CD4-positive, alpha-beta T cell treated with Interleukin-15 for 4 hours (primary cell): ENCODE data around the gene HSD17B8.

ENCODE experiments used
- DNase-seq: peaks from one replicate; pipeline ENCODE4 v3.0.0-alpha.2; 2020; ENCODE audit warnings: low spot score

The HSD17B8 gene

GRCh38 chr6:33171016-33171879 is 33.2 kb upstream of the HSD17B8 start:
- no peak for DNase-seq

- no peak for DNase-seq
These were observed 32.4 kb upstream of the HSD17B8 start for GRCh38 chr6:33171880-33172687.

DNA sequence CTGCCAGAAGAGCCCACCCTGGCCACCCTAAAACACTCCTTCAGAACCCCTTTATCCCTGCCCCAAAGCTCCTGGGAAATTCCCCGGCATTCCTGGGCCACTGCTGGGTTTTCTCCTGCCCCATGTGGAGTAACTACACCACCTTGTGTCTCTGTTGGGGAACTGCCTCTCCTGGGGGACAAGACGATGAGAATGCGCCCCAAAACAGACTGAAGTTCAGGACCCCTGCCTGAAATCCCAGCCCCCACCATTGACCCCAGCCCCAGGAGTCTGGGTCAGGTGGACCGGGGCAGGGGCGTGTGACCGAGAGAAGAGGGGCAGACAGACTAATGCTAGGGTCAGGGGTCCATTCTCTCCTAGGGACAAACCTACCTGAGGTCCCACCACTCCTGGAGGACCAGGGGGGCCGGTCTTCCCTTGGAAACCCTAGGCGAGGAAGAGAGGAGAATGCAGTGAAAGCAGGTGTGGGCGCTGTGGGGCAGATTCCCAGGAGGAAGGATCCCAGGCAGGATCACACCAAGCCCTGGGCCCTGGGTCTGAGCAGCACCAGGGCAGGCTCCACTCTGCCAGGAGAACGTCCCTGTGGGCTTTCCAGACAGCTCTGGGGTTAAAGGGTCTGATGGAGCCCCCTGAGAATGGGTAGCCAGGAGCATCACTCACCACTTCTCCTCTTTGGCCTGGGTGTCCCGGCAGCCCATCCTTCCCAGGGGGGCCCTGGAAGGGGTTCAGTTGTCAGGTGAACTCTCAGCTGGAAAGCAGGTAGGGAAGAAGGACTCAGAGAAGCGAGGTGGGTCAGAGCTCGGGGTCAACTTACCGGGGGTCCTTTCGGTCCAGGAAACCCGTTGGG is 31.5 kb upstream of the HSD17B8 start:
- DNase-seq, result no peak

DNA sequence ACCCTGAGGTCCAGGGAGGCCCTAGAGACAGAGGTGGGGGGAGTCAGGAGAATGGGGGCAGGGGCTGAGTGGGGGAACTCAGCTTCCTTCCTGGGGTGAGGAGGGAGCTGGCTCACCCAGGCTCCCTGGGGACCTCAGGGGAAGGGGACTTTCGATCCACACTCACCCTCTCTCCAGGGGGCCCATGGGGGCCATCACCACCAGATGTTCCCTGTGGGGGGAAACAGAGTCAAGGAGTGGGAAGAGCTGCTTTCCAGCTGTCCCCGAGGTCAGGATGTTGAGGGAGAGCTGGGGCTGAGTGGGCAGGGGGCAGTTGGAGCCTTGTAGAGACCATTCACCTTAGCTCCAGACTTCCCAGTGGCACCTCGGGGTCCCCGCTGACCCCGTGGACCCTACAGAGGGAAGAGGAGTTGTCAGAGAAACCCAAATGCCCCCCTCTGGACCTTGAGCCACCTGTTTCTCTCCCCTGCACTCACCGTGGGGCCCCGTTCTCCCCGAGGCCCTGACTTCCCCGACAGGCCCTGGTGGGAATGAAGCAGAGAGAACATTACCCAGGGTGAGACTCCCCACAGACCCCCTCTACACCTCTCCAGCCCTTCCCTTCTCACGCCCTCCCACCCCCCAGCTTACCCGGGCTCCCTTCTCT is 30.8 kb upstream of the HSD17B8 start:
- no peak for DNase-seq

- DNase-seq, result no peak
These were observed 29.7 kb upstream of the HSD17B8 start for GRCh38 chr6:33174784-33175183.

GRCh38 chr6:33175436-33176069 is 28.9 kb upstream of the HSD17B8 start:
- no peak for DNase-seq

DNA sequence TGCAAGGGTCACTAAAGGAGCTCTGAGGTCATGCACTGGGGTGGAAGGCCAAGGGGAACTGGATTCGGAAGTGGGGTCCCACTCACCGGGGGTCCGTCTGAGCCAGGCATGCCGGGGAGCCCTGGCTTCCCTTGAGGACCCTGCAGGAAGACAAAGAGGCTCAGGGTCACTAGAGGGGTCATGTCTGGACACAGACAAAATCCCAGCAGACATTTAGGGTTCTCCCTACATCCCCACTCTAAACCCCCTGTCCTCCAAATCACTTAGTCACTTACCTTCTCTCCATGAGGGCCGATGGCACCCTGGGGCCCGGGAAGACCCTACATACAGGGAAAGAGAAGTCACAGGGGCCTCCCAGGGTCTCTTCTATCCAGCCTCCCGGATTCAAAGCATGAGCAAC is 27.5 kb upstream of the HSD17B8 start:
- DNase-seq, result no peak

DNA sequence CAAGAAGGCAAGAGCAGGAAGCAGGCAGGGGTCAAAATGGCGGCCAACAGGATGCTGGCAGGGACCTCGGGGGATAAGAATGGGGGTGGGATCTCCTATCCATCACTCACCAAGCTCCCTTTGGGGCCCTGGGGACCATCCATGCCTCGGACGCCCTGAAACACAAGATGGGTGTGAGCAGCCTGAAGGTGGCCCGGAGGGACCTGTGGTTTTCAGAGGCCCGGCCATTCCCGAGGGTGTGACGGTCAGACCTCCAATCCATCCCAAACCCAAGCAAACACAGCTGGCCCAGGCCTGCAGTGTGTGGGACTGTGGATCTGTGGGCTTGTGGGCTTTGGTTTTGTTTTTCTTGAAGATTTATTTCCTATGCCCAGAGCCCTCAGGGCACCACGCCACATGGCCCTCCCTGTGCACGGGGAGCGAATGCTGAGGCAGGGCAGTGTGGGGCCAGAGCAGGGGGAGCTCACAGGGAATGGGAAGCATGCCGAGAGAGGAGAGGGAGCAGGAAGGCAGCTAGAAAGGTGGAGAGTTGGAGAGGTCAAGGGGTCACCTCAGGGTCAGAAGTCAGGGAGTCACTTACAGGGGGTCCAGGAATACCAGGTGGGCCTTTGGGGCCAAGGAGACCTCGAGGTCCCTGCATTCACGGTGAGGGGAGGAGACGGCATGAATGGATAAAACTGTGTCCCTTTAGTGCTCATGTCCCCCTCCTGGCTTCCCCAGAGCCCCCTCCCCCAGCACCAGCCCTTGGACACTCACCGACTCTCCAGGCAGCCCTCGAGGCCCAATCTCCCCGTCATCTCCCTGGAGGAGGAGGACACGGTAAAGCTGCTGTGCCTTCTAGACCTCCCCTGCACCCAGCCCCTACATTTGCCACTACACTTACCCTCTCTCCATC is 26.7 kb upstream of the HSD17B8 start:
- no peak for DNase-seq

DNA sequence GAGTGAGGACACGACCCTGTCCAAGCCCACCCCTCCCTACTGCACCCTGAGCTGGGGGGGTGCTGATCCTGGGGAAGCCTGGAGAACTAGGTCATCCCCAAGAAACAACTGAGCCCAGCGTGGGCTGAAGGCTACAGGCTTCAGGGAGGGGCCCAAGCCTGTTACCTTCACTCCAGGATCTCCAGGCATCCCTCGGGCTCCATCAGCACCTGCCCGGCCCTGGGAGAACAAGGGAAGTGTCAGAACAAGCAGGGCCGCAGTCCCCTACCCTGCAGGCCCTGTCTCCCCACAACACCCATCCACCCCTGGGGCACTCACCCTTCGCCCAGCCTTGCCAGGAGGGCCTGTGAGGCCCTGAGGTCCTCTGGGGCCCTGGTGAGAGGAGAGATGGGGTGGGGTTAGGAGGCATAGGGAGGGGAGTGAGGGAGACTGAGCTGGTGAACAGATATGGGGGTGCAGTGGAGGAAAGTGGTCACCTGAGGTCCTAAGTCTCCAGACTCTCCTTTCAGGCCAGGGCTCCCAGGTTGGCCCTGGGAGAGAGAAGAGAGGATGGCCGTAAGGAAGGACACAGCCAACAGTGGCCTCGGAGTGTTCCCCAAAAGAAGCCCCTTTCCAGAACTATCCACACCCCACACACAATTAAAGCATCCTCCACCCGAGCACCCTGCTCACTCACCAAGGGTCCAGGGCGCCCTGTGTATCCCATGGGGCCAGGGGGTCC is 25.5 kb upstream of the HSD17B8 start:
- DNase-seq, result no peak

- no peak for DNase-seq
These were observed 23.3 kb upstream of the HSD17B8 start for GRCh38 chr6:33181141-33181540.

DNA sequence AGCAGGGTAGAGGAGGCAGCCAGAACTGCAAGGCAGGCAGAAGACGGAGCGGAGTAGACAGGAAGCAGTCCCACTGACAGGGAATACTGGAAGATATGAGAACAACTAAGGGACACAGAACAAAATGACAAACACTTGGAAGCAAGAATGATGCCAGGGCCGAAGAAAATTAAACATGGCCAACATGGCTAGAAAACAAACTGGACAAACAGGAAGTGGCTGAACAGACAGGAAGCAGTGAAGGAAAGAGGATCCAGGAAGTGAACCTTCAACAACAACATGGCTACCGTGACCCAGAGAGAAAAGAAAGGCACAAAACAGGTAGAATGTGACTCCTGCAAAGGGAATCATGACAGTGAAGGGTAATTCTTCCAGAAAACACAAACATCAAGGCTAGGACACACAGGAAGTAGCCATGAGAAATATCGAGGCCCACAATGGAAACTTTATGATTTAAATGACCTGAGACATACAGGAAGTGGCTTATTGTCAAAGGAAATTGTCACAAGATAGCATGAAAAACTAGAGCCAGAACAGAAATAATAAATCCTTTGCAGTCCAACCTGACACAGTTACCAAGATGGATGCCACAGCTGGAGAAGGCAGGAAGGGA is 21.3 kb upstream of the HSD17B8 start:
- no peak for DNase-seq

DNA sequence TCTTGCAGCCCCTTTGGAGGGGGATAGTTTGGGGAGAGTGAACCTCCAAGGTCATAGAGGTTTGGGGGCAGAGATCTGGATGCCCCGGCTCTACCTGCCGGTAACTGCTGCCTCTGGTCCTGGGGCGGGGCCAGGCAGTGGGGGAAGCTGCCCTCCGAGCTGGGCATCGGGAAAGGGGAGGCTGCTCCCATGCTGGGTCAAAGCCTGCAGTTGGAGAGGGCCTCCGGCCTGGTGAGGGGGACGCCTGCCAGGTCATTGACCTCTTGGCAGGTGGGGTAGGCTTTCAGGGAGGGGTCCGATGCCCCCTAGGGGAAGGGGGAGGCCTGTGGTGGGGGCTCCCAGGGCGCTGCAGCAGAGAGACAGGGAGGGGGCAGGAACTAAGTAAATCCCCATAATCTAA is 19.3 kb upstream of the HSD17B8 start:
- DNase-seq, result no peak

DNA sequence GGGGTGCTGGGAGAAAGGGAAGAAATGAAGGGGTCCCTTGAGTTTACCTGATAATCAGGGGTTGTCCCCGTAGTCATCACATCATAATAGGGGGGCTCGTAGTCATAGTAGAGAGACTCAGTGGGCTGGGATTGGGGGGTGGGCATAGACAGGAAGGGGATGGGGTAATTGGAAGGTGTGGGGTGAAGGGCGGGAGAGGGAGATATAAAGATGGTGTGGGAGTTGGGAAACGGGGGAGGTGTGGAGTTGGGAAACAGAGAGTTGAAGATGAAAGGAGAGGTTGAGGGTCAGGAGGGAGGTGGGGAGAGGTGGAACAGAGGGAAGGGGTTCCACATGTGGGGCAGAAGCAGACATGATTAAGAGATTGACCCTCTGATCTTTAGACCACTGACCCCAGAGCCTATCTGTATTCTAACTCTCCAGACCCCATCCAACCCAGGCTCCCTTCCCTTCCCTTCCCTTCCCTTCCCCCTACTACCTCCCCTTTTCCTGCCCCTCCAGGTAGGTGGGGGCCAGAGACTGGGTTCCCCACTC is 18.7 kb upstream of the HSD17B8 start:
- DNase-seq, result no peak

DNA sequence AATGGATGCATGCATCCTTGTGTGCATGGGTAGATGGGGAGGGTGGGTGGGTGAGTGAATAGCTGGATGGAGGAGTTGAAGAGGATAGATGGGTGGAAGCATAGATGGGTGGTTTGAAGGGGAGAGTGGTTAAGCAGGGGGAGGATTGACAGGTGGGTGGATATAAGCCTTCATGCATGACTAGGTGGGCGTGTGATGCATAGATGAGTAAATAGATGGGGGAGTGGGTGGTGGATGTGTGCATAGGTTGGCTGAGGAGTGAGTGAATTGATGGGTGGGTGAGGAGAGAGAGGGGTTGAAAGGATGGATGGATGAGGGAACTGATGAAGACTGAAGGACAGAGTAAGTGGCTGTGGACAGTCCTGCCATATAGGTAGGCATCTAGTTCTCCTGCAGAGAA is 16.6 kb upstream of the HSD17B8 start:
- DNase-seq, result no peak

DNA sequence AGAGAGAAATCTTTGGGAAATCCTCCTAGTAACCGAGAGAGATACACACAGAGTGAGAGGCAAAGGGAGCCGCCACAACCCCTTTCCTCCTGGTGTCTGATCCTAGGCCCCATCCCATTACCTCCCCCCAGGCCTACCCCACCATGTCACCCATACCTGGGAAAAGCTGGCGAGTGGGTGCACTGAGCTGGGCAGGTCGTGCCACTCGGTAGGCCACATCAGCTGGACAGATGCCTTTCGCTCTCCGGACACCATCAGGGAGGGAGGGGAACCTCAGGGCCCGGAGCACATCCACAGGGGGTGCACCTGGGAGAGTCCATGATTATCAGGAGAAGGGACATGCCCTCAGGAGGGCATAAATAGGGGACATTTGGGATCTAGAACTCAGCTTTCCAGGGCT is 15.3 kb upstream of the HSD17B8 start:
- no peak for DNase-seq

DNA sequence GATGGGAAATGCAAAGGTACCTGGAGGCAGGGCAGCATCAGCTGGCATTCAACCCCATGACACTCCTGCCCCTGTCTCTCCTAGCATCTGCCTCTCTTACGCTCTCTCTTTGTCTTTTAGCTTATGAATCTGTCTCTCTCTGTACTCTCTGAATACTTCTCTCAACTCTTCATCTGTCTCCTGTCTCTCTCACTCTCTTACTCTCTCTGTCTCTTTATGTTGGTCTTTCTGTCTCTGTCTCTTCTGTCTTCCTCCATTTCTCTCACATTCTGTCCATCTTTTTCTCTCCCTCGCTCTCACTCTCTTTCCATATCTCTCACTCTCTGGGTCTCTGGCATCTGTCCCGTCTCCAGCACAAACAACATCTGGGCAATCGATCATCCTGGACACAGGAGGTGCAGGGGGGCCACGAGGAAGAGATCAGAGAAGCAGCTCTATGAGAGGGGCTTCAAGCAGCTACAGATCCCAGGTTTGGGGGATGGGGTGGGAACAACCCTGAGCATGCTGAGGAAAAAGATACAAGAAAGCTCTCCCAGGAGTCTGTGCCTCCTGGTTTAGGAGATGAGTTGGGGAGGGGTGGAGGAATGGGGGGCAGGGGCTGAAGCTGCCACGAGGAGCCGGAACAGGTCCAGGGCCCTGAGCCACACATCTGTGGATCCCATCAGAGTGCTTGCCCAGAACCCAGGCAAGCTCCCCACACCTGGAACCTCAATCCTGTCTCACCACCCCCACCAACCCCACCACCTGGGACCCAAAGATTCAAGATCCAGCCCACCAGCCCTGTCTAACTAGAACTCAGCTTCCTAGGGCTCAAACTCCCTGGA is 14.6 kb upstream of the HSD17B8 start:
- no peak for DNase-seq

DNA sequence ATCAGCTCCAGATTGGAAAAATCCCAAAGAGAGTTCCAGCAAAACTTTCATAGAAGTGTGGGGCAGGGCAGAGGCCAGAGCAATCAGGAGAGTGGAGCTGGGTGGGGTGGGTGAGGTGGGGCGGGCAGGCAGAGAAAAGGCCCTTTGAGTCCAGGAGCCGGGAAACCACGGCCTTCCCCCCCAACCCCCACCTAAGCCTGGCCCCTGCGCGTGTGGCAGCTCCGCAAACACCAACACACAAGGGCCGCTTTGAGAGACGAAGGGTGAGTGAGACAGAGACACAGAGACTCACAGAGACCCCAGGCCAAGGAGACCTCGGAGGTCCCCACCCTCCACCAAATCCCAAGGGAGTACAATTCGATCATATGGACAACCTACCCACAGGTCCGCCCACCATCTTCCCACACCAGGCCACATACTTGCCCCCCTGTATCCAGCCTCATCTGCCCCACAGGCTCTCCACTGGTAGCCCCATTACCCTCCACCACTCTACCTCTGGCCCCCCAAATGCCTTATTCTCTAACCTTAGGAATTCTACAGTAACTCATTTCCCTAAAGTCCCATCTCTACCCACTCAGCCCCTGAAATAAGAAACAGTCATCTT is 13.8 kb upstream of the HSD17B8 start:
- no peak for DNase-seq
